ENCODE data around the gene FBN1. TPM values are rescaled to one million over a fixed set of nuclear protein-coding genes. Genes with fewer than 3 reads are reported as not detected.
A peak's percentile ranks its signal among the peaks of the same experiment; 100 is the strongest.

Gene FBN1
- total and polyA plus RNA-seq, 5 donors = 17.9 to 101 (median 63.1) TPM

DNA sequence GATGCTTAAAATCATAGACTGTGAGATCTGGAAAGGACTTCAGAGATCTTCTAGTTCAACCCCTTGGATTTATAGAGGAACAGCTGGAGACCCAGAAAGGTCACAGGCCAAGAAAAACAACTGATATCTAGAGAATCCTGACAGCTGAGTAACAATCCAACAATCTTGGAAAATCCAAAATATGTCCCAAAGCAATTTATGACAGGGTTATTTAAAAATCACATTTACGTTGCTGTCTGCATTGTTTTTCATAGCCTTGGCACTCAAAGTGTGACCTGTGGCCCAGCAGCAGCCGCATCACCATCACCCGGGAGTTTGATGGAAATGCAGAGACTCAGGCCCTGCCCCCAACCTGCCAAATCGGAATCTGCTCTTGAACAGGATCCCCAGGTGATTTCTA lies 78.8 kb downstream of the FBN1 start:
- no peak overlapping the region for H3K4me3 ChIP-seq (ENCODE audit: low read length)
- no peak overlapping the region for H3K27ac ChIP-seq (ENCODE audit: low read length)
- no peaks in the 10 kb centered on the region for H3K27me3 ChIP-seq (ENCODE audit: control insufficient read depth, insufficient read depth)
- ATAC-seq = peak in 1 of 2 donors; percentile 62
- WGBS = 51% methylated on average over 4 of the region's 4 CpGs
- H3K4me1 ChIP-seq (ENCODE audit: control insufficient read depth, insufficient read depth, low read length) = peaks cover 4% of the 10 kb centered on the region
- no peak for DNase-seq
- intact Hi-C loops (cut with DNase I) = no loop called here
- no peaks in the 10 kb centered on the region for H3K9me3 ChIP-seq (ENCODE audit: control insufficient read depth, low read length)

DNA sequence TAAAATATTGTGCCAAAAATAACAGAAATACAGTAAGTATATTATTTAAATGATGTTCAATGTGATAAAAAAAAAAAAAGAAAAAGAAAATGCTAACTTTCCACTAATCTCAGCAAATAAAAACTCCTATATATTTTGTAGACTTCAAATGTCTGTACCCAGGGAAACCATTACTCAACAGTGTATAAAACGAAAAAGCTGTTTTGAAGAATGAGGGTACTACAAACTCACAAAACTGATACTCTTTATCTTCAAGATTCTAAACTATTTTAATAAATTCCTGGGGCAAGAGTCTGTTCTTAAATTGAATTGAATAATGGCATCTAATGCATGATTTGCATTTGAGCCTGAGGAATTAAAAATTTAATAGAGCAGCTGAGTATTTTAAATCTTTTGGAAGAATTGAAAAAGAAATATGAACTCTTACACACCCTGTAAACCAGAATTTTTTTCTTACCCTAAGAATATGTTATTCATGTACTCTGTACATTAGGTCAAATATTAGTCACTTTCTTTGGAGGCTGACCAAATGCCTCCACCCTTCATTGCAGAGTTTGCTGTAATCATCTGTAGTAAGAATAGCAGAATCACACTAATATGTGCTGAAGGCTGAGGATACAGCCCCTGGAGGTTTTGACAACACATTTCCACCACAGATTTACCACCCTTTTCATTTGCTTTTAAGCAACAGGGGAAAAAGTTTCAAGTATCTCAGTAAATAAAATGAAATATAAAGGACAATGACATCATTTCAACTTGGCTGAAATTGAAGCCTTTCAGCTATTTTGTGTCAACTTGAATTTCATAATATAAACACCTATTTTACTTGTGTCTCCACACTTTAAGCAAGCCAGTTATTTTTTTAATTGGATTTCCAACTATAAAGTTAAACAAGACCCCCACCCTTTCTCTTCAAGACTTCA lies 79.7 kb downstream of the FBN1 start:
- ATAC-seq (peak; percentile 73 to 85), DNase-seq (no peak)
- WGBS = 68% methylated on average over 1 of the region's 1 CpG
- H3K9me3 ChIP-seq (ENCODE audit: control insufficient read depth, low read length) = no peaks in the 10 kb centered on the region
- no peak overlapping the region for H3K27ac ChIP-seq (ENCODE audit: low read length)
- intact Hi-C loops (cut with DNase I) = no loop called here
- peaks cover 4% of the 10 kb centered on the region for H3K4me1 ChIP-seq (ENCODE audit: control insufficient read depth, insufficient read depth, low read length)
- no peaks in the 10 kb centered on the region for H3K27me3 ChIP-seq (ENCODE audit: control insufficient read depth, insufficient read depth)
- no peak overlapping the region for H3K4me3 ChIP-seq (ENCODE audit: low read length)

DNA sequence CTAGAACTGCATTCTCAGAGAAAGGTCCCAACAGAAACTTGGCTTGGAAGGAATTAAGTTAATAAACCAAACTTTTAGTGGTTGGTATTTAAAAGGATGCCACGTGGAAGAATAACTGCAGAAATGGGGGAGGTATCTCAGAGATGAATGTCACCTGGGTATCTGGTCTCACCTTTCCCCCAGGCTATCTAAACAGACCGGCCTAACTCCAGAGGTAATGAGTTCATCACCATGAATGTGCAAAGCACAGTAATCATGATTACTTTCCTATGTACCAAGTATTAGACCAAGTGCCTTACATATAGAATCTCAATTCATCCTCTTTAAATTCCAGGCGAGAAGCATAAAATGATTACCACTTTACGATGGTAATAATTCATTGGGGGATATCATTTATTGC lies 80.8 kb downstream of the FBN1 start:
- no peaks in the 10 kb centered on the region for H3K27me3 ChIP-seq (ENCODE audit: control insufficient read depth, insufficient read depth)
- ATAC-seq (no peak), DNase-seq (no peak)
- H3K27ac ChIP-seq (ENCODE audit: low read length) = no peak overlapping the region
- H3K4me1 ChIP-seq (ENCODE audit: control insufficient read depth, insufficient read depth, low read length) = peaks cover 8% of the 10 kb centered on the region
- 84% methylated on average over 4 of the region's 4 CpGs for WGBS
- no peaks in the 10 kb centered on the region for H3K9me3 ChIP-seq (ENCODE audit: control insufficient read depth, low read length)
- no peak overlapping the region for H3K4me3 ChIP-seq (ENCODE audit: low read length)
- intact Hi-C loops (cut with DNase I) = no loop called here

DNA sequence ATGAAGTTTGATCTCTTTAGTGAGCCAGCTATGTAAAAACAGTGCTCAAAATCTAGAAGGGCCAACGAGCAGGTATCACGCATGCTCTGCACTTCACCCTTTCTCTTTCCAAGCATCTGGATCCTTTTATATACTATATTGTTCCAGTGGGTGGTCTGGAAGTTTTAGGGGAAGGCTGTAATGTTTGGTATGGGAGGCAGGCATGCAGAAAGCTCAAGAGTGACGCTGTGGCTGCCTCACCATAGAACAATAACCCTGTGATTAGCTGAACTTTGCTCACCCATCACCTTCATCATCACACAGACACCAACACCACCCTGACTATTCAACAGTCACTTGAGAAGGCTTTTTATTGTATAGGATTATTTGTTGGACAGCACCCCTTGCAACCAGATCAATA lies 81.6 kb downstream of the FBN1 start:
- Histone ChIP-seq H3K4me1 (ENCODE audit: control insufficient read depth, insufficient read depth, low read length) (peaks cover 8% of the 10 kb centered on the region), H3K4me3 (ENCODE audit: low read length) (no peak overlapping the region), H3K27me3 (ENCODE audit: control insufficient read depth, insufficient read depth) (no peaks in the 10 kb centered on the region), H3K27ac (ENCODE audit: low read length) (no peak overlapping the region), H3K9me3 (ENCODE audit: control insufficient read depth, low read length) (no peaks in the 10 kb centered on the region)
- 92% methylated on average over 3 of the region's 3 CpGs for WGBS
- DNase-seq (no peak), ATAC-seq (no peak)
- intact Hi-C loops (cut with DNase I) = no loop called here

DNA sequence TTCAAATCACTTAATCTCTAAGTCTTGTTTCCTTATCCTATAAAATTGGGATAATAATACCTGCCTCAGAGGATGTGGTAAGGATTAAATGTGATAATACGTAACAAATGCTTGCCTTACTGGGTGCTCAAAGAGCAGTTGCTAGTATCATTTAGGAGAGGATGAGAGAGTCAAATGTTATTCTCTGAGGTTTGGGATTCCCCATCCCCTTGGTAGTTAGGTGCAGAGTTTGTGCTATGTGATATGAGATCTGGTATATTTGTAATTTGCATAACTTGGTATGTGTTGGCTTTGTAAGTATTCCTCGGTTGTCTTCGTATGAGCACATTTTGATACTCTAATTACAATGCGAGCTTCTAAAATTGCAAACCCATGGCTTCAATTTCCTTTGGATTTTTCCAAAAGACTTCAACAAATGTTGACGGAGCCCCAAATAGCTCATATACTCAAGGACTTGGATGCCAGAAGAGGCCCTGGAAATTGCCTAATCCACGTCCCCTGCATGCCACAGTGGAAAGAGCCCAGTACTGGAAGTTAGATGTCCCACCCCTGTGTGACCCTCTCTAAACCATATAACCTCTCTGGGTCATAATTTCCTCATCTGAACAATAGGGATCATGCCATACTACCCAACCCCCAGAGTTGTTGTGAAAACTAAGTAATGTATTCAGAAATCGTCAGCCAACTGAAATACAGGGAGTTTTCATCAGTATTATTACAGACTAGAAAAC lies 85.0 kb downstream of the FBN1 start:
- H3K9me3 ChIP-seq (ENCODE audit: control insufficient read depth, low read length) = no peaks in the 10 kb centered on the region
- peak; percentile 76 to 87 for ATAC-seq
- H3K27ac ChIP-seq (ENCODE audit: low read length) = peak overlapping the region; percentile 15
- DNase-seq = peak in 2 of 3 donors; percentile 38 to 47
- intact Hi-C loops (cut with DNase I) = no loop called here
- 71% methylated on average over 7 of the region's 7 CpGs for WGBS
- H3K4me1 ChIP-seq (ENCODE audit: control insufficient read depth, insufficient read depth, low read length) = peaks cover 9% of the 10 kb centered on the region
- no peaks in the 10 kb centered on the region for H3K27me3 ChIP-seq (ENCODE audit: control insufficient read depth, insufficient read depth)
- H3K4me3 ChIP-seq (ENCODE audit: low read length) = no peak overlapping the region

DNA sequence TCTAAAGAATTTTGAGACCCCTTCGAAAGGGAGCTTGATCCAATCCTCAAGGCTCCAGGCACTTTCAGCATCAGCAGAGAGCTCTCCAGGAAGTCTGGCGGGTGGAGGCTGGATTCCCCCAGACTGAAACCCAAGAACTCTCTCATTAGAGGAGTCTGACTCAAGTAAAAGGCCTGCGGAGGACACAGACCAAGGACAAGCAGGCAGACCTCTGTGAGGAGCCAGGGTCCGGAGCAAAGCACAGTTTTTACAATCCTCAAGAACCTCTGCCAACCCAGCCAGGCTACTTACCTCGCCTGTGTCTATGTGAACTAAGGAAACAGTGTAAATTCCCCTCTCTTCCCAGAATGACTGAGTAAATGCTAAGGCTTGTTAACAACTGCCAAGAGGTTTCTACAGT lies 86.2 kb downstream of the FBN1 start:
- H3K27me3 ChIP-seq (ENCODE audit: control insufficient read depth, insufficient read depth) = no peaks in the 10 kb centered on the region
- peaks cover 12% of the 10 kb centered on the region for H3K4me1 ChIP-seq (ENCODE audit: control insufficient read depth, insufficient read depth, low read length)
- DNase-seq = peak in 1 of 3 donors; percentile 51
- WGBS = 50% methylated on average over 5 of the region's 5 CpGs
- no peak overlapping the region for H3K4me3 ChIP-seq (ENCODE audit: low read length)
- no peaks in the 10 kb centered on the region for H3K9me3 ChIP-seq (ENCODE audit: control insufficient read depth, low read length)
- no peak overlapping the region for H3K27ac ChIP-seq (ENCODE audit: low read length)
- peak; percentile 62 to 67 for ATAC-seq
- intact Hi-C loops (cut with DNase I) = no loop called here

DNA sequence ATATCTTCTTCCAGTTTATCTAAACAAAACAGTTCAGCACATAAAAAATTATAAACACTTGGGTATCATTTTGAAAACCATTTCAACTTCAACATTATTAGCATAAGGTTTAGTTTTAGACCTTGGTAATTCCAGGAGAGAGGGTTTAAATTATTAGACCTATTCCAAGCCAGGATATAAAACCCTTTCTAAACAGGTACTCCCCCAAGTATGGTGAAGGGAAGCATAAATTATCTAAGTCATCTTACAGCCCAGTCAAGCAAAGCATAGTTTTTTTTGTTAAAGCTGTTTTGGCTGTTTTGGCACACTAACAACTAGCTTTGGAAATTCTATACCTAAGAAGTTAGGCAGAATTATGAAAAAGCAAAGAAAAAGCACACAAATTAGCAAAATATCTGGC lies 87.3 kb downstream of the FBN1 start:
- intact Hi-C loops (cut with DNase I) = no loop called here
- ATAC-seq (no peak), DNase-seq (no peak)
- Histone ChIP-seq H3K9me3 (ENCODE audit: control insufficient read depth, low read length) (no peaks in the 10 kb centered on the region), H3K4me1 (ENCODE audit: control insufficient read depth, insufficient read depth, low read length) (peaks cover 12% of the 10 kb centered on the region), H3K27ac (ENCODE audit: low read length) (no peak overlapping the region), H3K4me3 (ENCODE audit: low read length) (no peak overlapping the region), H3K27me3 (ENCODE audit: control insufficient read depth, insufficient read depth) (no peaks in the 10 kb centered on the region)

DNA sequence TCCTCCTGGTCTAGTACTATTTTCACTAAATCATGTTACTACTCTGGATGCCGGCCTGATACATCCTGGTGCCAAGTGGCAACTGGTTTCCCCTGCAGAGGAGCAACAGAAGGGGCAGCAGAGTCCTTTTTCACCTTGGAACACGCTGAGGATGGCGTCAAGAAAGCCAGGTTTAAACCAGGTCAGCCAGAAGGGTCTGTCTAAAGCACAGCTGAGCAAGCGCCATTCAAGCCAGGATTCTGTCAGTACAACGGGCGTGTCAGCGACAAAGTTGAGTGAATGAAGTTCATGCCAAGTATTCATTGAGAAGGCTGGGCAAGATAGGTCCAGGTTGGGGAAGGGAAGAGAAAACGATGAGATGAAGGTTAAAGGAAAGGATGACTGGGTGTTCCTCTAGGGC lies 88.2 kb downstream of the FBN1 start:
- no peak overlapping the region for H3K4me3 ChIP-seq (ENCODE audit: low read length)
- ATAC-seq = peak; percentile 60 to 68
- H3K27me3 ChIP-seq (ENCODE audit: control insufficient read depth, insufficient read depth) = no peaks in the 10 kb centered on the region
- 57% methylated on average over 8 of the region's 8 CpGs for WGBS
- no peaks in the 10 kb centered on the region for H3K9me3 ChIP-seq (ENCODE audit: control insufficient read depth, low read length)
- peak overlapping the region; percentile 8 for H3K27ac ChIP-seq (ENCODE audit: low read length)
- intact Hi-C loops (cut with DNase I) = no loop called here
- peak; percentile 20 to 70 (median 59) for DNase-seq
- peaks cover 12% of the 10 kb centered on the region for H3K4me1 ChIP-seq (ENCODE audit: control insufficient read depth, insufficient read depth, low read length)

DNA sequence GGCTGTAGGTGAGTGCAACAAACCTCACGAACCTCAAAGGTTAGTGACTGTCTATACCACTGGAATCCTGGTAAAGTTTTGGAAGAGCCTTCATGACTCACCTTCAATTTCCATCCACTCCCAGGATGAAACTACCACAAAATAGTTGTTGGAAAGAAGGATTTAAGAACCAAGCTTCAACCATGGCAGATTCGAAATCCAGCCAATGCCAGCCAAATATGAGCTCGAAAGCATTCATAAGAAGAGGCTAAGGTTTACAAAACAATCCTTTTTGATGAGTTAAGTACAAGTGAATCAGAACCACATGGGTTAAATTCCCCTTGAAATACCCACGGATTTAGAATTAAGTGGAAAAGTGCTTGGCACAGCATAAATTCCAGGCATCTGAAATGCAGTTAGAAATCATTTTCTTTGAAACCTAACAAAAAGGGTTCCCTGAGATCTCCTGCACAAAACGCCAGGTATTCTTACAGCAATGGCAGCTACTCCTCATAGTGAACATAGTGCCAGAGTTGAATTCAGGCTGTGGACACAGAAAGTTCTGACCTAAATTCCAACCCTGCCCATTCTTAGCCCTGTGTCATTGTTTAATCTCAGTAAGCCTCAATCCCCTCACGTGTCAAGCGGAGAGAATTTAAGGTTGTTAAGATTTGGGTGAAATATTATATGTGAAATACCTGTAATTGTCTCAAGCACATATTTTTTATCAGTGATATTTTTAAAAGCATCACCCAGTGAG lies 89.2 kb downstream of the FBN1 start:
- Histone ChIP-seq H3K4me1 (ENCODE audit: control insufficient read depth, insufficient read depth, low read length) (peaks cover 12% of the 10 kb centered on the region), H3K27me3 (ENCODE audit: control insufficient read depth, insufficient read depth) (no peaks in the 10 kb centered on the region), H3K4me3 (ENCODE audit: low read length) (no peak overlapping the region), H3K27ac (ENCODE audit: low read length) (no peak overlapping the region), H3K9me3 (ENCODE audit: control insufficient read depth, low read length) (no peaks in the 10 kb centered on the region)
- no peak for ATAC-seq
- no peak for DNase-seq
- intact Hi-C loops (cut with DNase I) = no loop called here
- 79% methylated on average over 7 of the region's 7 CpGs for WGBS

DNA sequence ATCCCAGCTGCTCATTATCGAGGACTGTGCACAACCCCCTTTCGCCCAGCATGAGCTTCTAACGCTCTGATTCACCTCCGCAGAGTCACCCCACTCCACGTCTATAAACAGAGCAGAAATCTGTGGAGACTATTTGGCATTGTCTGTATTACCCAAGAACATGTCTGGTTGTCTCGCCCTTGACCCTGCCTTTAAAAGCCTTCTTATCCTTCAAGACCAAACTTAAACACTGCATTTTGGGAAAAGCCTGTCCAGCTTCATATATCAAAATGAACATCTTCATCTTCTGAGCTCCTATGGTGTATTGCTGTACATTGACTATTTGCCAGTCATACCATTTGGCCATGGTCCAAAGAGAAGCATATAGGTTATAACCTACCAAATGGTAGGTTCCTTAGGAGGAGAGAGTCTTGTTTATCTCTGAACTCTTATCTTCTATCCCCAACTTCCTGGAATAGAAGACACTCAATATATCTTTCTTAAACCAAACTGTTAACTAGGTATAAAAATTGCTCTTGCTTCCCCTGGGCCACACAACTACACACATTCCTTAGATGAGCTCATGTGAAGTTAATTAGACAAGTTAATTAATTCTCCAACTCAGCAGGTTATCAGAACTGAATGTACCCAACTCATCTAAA lies 90.1 kb downstream of the FBN1 start:
- H3K27ac ChIP-seq (ENCODE audit: low read length) = no peak overlapping the region
- 86% methylated on average over 6 of the region's 6 CpGs for WGBS
- peaks cover 14% of the 10 kb centered on the region for H3K4me1 ChIP-seq (ENCODE audit: control insufficient read depth, insufficient read depth, low read length)
- ATAC-seq (no peak), DNase-seq (no peak)
- no peaks in the 10 kb centered on the region for H3K27me3 ChIP-seq (ENCODE audit: control insufficient read depth, insufficient read depth)
- H3K4me3 ChIP-seq (ENCODE audit: low read length) = no peak overlapping the region
- H3K9me3 ChIP-seq (ENCODE audit: control insufficient read depth, low read length) = no peaks in the 10 kb centered on the region
- intact Hi-C loops (cut with DNase I) = no loop called here
